BE2C (cell line): Measurements from ENCODE around the gene DNTT.

Experiments used
- DNase-seq: peaks from one replicate; pipeline ENCODE4 v3.0.0-alpha.2; 2020
- H3K27me3 ChIP-seq: fragments of 250-450 bp; sonication (Bioruptor Pico); 2 replicates; pipeline ENCODE4 v1.5.1; 2020; ENCODE audit warnings: mild to moderate bottlenecking
- H3K36me3 ChIP-seq: fragments of 250-450 bp; sonication (Bioruptor Pico); 2 replicates; pipeline ENCODE4 v1.5.1; 2020; ENCODE audit warnings: mild to moderate bottlenecking
- H3K4me1 ChIP-seq: fragments of 250-450 bp; sonication (Bioruptor Pico); 2 replicates; pipeline ENCODE4 v1.5.1; 2020
- H3K4me3 ChIP-seq: 2 replicates; pipeline ENCODE4 v1.5.1; 2011; ENCODE audit warnings: low read depth, low read length
- H3K9me3 ChIP-seq: fragments of 250-450 bp; sonication (Bioruptor Pico); 2 replicates; pipeline ENCODE4 v1.5.1; 2020
- TF ChIP-seq, protein P1 (sequence below): IDR thresholded peaks from 2 replicates; pipeline ENCODE4 v1.5.1; 2012; ENCODE audit warnings: mild to moderate bottlenecking, low read depth, low read length

The DNTT gene

DNA sequence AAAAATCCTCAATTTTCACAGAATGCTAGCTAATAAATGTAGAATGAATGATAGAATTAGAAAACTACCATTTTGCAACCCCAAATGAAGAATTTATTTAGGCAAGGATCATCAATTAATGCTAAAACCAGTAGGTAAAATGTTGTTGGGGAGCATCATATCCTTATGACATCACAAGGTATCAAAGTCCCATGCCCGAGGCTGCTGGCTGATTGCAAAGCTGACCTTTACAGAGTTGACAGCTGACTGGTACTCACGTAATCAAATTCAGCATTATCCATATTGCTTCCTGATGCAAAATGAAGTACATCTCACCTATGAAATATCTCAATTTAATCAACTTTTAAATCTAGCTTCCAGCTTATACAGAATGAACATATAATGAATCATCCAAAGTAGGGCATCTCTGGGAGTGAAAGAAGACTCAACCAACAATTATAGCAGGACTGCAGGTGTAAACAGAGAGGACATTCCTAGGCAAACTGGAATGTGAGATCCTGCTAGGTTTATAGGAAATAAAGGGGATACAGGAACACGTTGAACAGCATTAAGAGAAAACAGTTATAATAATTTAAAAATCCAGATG is 22.7 kb upstream of the DNTT start:
- Histone ChIP-seq H3K36me3 (no peaks in the 10 kb centered on the region), H3K27me3 (no peaks in the 10 kb centered on the region), H3K9me3 (no peaks in the 10 kb centered on the region), H3K4me1 (no peaks in the 10 kb centered on the region), H3K4me3 (no peak overlapping the region)
- no peak for DNase-seq
- TF ChIP-seq, protein P1, sequence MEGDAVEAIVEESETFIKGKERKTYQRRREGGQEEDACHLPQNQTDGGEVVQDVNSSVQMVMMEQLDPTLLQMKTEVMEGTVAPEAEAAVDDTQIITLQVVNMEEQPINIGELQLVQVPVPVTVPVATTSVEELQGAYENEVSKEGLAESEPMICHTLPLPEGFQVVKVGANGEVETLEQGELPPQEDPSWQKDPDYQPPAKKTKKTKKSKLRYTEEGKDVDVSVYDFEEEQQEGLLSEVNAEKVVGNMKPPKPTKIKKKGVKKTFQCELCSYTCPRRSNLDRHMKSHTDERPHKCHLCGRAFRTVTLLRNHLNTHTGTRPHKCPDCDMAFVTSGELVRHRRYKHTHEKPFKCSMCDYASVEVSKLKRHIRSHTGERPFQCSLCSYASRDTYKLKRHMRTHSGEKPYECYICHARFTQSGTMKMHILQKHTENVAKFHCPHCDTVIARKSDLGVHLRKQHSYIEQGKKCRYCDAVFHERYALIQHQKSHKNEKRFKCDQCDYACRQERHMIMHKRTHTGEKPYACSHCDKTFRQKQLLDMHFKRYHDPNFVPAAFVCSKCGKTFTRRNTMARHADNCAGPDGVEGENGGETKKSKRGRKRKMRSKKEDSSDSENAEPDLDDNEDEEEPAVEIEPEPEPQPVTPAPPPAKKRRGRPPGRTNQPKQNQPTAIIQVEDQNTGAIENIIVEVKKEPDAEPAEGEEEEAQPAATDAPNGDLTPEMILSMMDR, result no peak

DNA sequence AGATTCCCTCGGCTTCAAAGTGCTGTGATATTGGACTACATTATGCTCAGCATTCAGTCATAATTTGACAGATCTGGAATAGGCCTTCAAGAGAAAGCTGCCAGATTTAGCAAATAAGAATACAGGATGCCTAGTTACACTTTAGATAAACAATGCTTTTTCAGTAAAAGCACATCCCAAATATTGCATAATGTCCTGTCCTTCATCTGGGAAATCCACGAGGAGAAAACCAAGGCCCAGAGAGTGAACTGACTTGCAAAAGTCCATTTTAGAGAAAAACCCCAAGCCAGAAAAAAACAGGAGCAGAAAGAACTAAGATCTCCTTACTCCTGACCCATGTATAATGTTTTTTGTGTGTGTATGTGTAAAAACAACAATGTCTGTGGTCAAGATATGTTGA is 20.9 kb upstream of the DNTT start:
- TF ChIP-seq, protein P1, result no peak
- H3K4me1 ChIP-seq, result no peaks in the 10 kb centered on the region
- H3K36me3 ChIP-seq, result no peaks in the 10 kb centered on the region
- no peaks in the 10 kb centered on the region for H3K27me3 ChIP-seq
- no peak for DNase-seq
- no peaks in the 10 kb centered on the region for H3K9me3 ChIP-seq
- no peak overlapping the region for H3K4me3 ChIP-seq

DNA sequence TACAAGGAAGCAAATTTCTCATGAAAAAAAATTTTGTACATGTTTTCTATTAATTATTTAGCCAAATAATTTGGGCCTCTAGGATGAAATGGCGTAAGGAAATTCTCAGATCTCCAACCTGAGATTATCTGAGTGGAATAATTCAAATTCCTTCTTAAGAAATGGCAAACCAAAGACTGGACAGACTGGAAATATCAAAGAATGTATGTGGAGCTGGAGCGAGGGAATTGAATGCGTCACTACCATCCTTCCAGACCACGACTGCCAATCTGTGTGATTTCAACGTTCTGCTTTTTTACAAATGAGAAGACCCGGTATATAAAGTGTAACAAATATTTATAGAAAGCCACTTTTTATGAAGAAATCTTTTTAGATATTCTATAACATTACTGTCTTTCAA is 20.5 kb upstream of the DNTT start:
- no peaks in the 10 kb centered on the region for H3K4me1 ChIP-seq
- H3K36me3 ChIP-seq, result no peaks in the 10 kb centered on the region
- no peaks in the 10 kb centered on the region for H3K27me3 ChIP-seq
- no peak for DNase-seq
- TF ChIP-seq, protein P1, result no peak
- no peak overlapping the region for H3K4me3 ChIP-seq
- no peaks in the 10 kb centered on the region for H3K9me3 ChIP-seq

DNA sequence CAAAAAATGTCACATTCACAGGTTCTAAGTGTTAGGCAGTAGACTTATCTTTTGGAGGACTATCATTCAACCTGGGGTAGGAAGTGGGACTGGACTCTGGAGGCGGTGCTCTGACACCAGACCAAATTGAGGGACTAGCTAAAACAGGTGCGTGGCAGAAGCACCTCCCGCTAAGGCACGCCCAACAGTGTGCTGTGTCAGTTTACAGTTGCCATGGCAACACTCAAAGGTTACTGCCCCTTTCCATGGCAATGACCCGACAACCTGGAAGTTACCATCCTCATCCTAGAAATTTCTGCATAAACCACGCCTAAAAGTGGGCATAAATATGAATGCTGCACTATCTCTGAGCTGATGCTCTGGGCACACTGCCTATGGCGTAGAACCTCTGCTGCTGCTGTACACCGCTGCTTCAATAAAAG is 18.9 kb upstream of the DNTT start:
- Histone ChIP-seq H3K36me3 (no peaks in the 10 kb centered on the region), H3K27me3 (no peaks in the 10 kb centered on the region), H3K9me3 (no peaks in the 10 kb centered on the region), H3K4me1 (no peaks in the 10 kb centered on the region), H3K4me3 (no peak overlapping the region)
- no peak for DNase-seq
- TF ChIP-seq, protein P1, result no peak

DNA sequence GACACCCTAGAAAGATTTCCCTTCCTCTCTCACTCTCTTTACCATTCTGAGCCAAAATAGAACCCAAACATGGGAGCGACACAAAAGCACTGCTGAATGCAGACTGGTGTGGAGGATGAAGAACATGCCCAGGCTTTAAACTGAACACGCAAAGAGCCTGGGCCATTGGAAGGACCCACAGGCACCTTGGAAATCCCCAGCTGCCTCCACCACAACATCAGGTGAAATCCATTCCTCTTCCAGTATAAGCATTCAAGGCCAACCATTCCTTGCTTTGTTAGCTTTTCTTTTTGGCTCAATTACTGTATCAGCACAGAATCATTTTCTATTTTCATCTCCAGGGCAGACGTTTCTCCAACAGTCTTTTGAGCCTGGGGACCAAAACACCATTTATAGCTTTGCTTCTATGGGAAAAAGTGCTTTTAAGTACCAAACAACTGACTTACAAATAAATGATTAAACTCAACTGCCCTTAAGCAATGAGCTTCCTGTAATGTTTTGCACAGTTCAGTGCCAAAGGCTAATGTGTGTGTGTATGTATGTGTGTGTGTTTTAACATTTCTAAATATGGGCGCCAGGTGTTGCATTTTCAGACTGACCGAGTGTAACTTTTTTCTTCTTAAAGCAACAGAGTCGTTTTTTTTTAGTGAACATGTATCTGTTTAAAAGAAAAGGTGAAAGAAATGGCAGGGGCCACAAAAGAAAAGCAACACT is 16.7 kb upstream of the DNTT start:
- DNase-seq, result no peak
- no peak overlapping the region for H3K4me3 ChIP-seq
- H3K4me1 ChIP-seq, result no peaks in the 10 kb centered on the region
- no peaks in the 10 kb centered on the region for H3K27me3 ChIP-seq
- H3K9me3 ChIP-seq, result no peaks in the 10 kb centered on the region
- H3K36me3 ChIP-seq, result no peaks in the 10 kb centered on the region
- TF ChIP-seq, protein P1, result no peak

DNA sequence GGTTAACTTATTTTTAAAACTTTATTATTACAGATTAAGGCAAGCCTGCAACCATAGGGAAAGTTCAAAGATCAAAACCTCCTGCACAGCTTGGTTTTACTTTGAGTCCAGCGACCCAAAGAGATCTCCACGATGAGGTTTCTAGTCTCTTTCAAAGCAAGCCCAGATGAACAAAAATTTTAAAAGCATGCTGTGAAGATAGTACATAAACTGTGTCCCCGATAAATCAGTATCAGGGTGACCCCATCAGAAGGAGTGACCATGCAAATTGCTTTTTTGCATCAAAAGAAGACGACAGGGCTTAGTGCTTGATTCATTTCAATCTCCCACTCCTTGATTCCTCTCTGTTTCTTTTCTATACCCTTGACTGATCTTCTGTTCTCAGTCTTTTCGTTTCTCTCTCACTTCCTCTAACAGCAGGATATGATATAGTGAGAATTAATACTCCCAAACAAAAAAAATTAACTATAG is 16.0 kb upstream of the DNTT start:
- Histone ChIP-seq H3K27me3 (0 out of 2 replicates have a peak, but pooled peaks cover under 1% of the 10 kb centered on the region), H3K9me3 (no peaks in the 10 kb centered on the region), H3K4me3 (no peak overlapping the region), H3K4me1 (no peaks in the 10 kb centered on the region), H3K36me3 (no peaks in the 10 kb centered on the region)
- TF ChIP-seq, protein P1, result no peak
- DNase-seq, result no peak
